Body of pancreas (tissue), 4 donors: ENCODE measurements around the gene KLHL22. TPM values are rescaled to one million over a fixed set of nuclear protein-coding genes. Genes with fewer than 3 reads are reported as not detected.

Source experiments
- ATAC-seq: fragments of 150-250 bp; one replicate; pipeline ENCODE4 v1.9.1; 2016
- DNase-seq, 4 donors: peaks; one replicate each; pipeline ENCODE4 v3.0.0-alpha.2; 2019
- H3K27ac ChIP-seq, 4 donors: fragments of 200-600 bp; sonication (generic); 1 replicate in 3 of 4; 2 replicates in 1 of 4; pipeline versions ENCODE4 v1.5.1 to v1.6.1; 2016 to 2019; ENCODE audit warnings: mild to moderate bottlenecking in 1 of 4, mixed read lengths in 1 of 4, moderate library complexity in 1 of 4
- H3K27me3 ChIP-seq, 2 donors: fragments of 200-600 bp; sonication (generic); one replicate each; pipeline ENCODE4 v1.6.0; 2016; ENCODE audit warnings: mild to moderate bottlenecking in 1 of 2
- H3K36me3 ChIP-seq, 2 donors: fragments of 200-600 bp; sonication (generic); replicated peaks in 1 of 2; 2 replicates each; pipeline ENCODE4 v1.5.1; 2016; ENCODE audit warnings: low read depth in 2 of 2; ENCODE audit not compliant: insufficient read depth in 1 of 2
- H3K4me1 ChIP-seq: fragments of 200-600 bp; sonication (generic); one replicate; pipeline ENCODE4 v1.6.0; 2016
- H3K4me3 ChIP-seq, 2 donors: fragments of 200-600 bp; sonication (generic); 1 replicate in 1 of 2; 2 replicates in 1 of 2; pipeline ENCODE4 v1.5.1; 2016 to 2019
- H3K9me3 ChIP-seq, 3 donors: fragments of 200-600 bp; sonication (generic); 1 replicate in 2 of 3; 2 replicates in 1 of 3; pipeline ENCODE4 v1.5.1; 2016
- CTCF ChIP-seq, 7 experiments: fragments of 450-650 bp in 4 of 7; fragments of 200-600 bp in 3 of 7; sonication (generic) in 3 of 7; IDR thresholded peaks; one replicate each; pipeline ENCODE4 v1.5.1; 2016 to 2019; ENCODE audit warnings: antibody characterized with exemption in 7 of 7
- POLR2A ChIP-seq, 3 donors: fragments of 450-650 bp; IDR thresholded peaks; one replicate each; pipeline ENCODE4 v1.6.1; 2016; ENCODE audit warnings: antibody characterized with exemption in 3 of 3, mild to moderate bottlenecking in 2 of 3
- WGBS, 2 donors: methylation state at CpG; one replicate each; pipeline ENCODE4 v1.1.5; 2017; 5-methylcytosine and 5-hydroxymethylcytosine counted together
- intact Hi-C: fragments of 100-400 bp; cut with DNase I; formaldehyde crosslinking; loops from one replicate; pipeline ENCODE4 v1.15.1; 2023
- total RNA-seq, 2 donors: library from RNA; depleted of rRNA; stranded (reverse); fragments of >200 nt; gene quantifications; one replicate each; pipeline ENCODE4 v1.1.0, GENCODE V29; 2016

The KLHL22 gene
- total RNA-seq, 2 donors from 2014 or later: 10.1 to 11.9 TPM

GRCh38 chr22:20464912-20465758, 30.5 kb downstream of the KLHL22 start:
- TF ChIP-seq CTCF (IDR thresholded peaks at IDR 0.05): no peak
- TF ChIP-seq POLR2A (IDR thresholded peaks at IDR 0.05): no peak
- WGBS, 2 donors: 91 to 94% methylated on average over 20 to 31 of the region's 32 CpGs
- ATAC-seq: no peak
- Histone ChIP-seq H3K27ac (no peak overlapping the region), H3K9me3 (no peaks in the 10 kb centered on the region), H3K27me3 (no peaks in the 10 kb centered on the region), H3K36me3 (peaks cover 0 to 3% of the 10 kb centered on the region in 2 donors), H3K4me3 (no peak overlapping the region), H3K4me1 (peaks cover 12% of the 10 kb centered on the region)
- DNase-seq: no peak
- intact Hi-C loops: no loop called here

- Histone ChIP-seq H3K36me3 (peaks cover 0 to 3% of the 10 kb centered on the region in 2 donors), H3K4me1 (peaks cover 12% of the 10 kb centered on the region), H3K27me3 (no peaks in the 10 kb centered on the region), H3K4me3 (no peak overlapping the region), H3K27ac (peak overlapping the region in 2 of 4 donors; percentile 3 to 21), H3K9me3 (no peaks in the 10 kb centered on the region)
- no peak for DNase-seq
- no peak for ATAC-seq
- 95 to 96% methylated on average over 9 to 11 of the region's 11 CpGs for WGBS, 2 donors
- no peak for TF ChIP-seq CTCF (IDR thresholded peaks at IDR 0.05)
- TF ChIP-seq POLR2A (IDR thresholded peaks at IDR 0.05): no peak
- intact Hi-C loops: no loop called here
Observed at GRCh38 chr22:20464096-20464614, 31.4 kb downstream of the KLHL22 start.

- Histone ChIP-seq H3K27ac (peak overlapping the region in 2 of 4 donors; percentile 3 to 21), H3K4me3 (no peak overlapping the region), H3K9me3 (no peaks in the 10 kb centered on the region), H3K36me3 (peaks cover 0 to 6% of the 10 kb centered on the region in 2 donors), H3K4me1 (peaks cover 12% of the 10 kb centered on the region), H3K27me3 (no peaks in the 10 kb centered on the region)
- 24 to 47% methylated on average over 2 of the region's 2 CpGs for WGBS, 2 donors
- ATAC-seq (no peak), DNase-seq (no peak)
- intact Hi-C loops: no loop called here
- TF ChIP-seq POLR2A (IDR thresholded peaks at IDR 0.05) (no peak), CTCF (IDR thresholded peaks at IDR 0.05) (no peak)
Observed at GRCh38 chr22:20463324-20464095, 32.1 kb downstream of the KLHL22 start.

- intact Hi-C loops: no loop called here
Observed at GRCh38 chr22:20459862-20460261, 35.7 kb downstream of the KLHL22 start.

More at GRCh38 chr22:20459862-20460261, 35.7 kb downstream of the KLHL22 start:
- 88 to 89% methylated on average over 4 of the region's 4 CpGs for WGBS, 2 donors
- peaks cover 0 to 10% of the 10 kb centered on the region in 2 donors for H3K36me3 ChIP-seq
- H3K9me3 ChIP-seq: no peaks in the 10 kb centered on the region
- TF ChIP-seq CTCF (IDR thresholded peaks at IDR 0.05) (no peak), POLR2A (IDR thresholded peaks at IDR 0.05) (no peak)
- no peaks in the 10 kb centered on the region for H3K27me3 ChIP-seq
- DNase-seq (no peak), ATAC-seq (no peak)
- H3K4me3 ChIP-seq: no peak overlapping the region
- H3K27ac ChIP-seq: no peak overlapping the region
- H3K4me1 ChIP-seq: no peaks in the 10 kb centered on the region
